GM19463 (cell line): Measurements from ENCODE around the gene PRODH.
"Not testable (repeated sequence)": the region's sequence is repeated elsewhere in the genome, so short reads cannot be mapped to it uniquely, and the experiment has no call there.

ENCODE experiments used
- ATAC-seq: cut with Tn5 transposase; IDR thresholded peaks from one replicate; pipeline ENCODE4 v1.9.1; 2021; ENCODE audit warnings: mild to moderate bottlenecking, moderate library complexity; ENCODE audit not compliant: unreplicated experiment

PRODH gene

GRCh38 chr22:18969158-18969942 is 33.3 kb upstream of the PRODH start:
- ATAC-seq, result not testable (repeated sequence)

GRCh38 chr22:18968011-18968749 is 32.1 kb upstream of the PRODH start:
- ATAC-seq, result no peak

- not testable (repeated sequence) for ATAC-seq
Measured at GRCh38 chr22:18967391-18968010, 31.4 kb upstream of the PRODH start.

- ATAC-seq, result no peak
Measured at GRCh38 chr22:18966748-18967147, 30.7 kb upstream of the PRODH start.

- ATAC-seq, result no peak
Measured at GRCh38 chr22:18965526-18966421, 29.7 kb upstream of the PRODH start.

GRCh38 chr22:18964501-18965265 is 28.6 kb upstream of the PRODH start:
- ATAC-seq, result not testable (repeated sequence)

GRCh38 chr22:18964051-18964450 is 28.0 kb upstream of the PRODH start:
- not testable (repeated sequence) for ATAC-seq

- ATAC-seq, result no peak
Measured at GRCh38 chr22:18962308-18962635, 26.2 kb upstream of the PRODH start.

- ATAC-seq, result not testable (repeated sequence)
Measured at GRCh38 chr22:18961632-18962307, 25.7 kb upstream of the PRODH start.

- ATAC-seq, result not testable (repeated sequence)
Measured at GRCh38 chr22:18961201-18961600, 25.1 kb upstream of the PRODH start.

GRCh38 chr22:18960166-18960820 is 24.2 kb upstream of the PRODH start:
- ATAC-seq, result not testable (repeated sequence)

- not testable (repeated sequence) for ATAC-seq
Measured at GRCh38 chr22:18959741-18960140, 23.6 kb upstream of the PRODH start.

GRCh38 chr22:18959266-18959665 is 23.2 kb upstream of the PRODH start:
- not testable (repeated sequence) for ATAC-seq

GRCh38 chr22:18958738-18959137 is 22.6 kb upstream of the PRODH start:
- not testable (repeated sequence) for ATAC-seq

GRCh38 chr22:18958321-18958705 is 22.2 kb upstream of the PRODH start:
- ATAC-seq, result not testable (repeated sequence)

- ATAC-seq, result not testable (repeated sequence)
Measured at GRCh38 chr22:18957621-18958320, 21.7 kb upstream of the PRODH start.

GRCh38 chr22:18956956-18957355 is 20.9 kb upstream of the PRODH start:
- not testable (repeated sequence) for ATAC-seq
